NCI-H69 (cell line): ENCODE measurements around the gene FBXL20.

Experiments used
- DNase-seq: peaks from one replicate; lab custom pipeline; 2025; lab: John Stamatoyannopoulos, UW

FBXL20 gene

GRCh38 chr17:39225959-39226683, 175.3 kb downstream of the FBXL20 start:
- DNase-seq: peak; percentile 96

- DNase-seq: peak; percentile 54
Observed at GRCh38 chr17:39225308-39225958, 176.0 kb downstream of the FBXL20 start, which contains the start of gene STAC2. TSS of gene STAC2 (minus strand) at chr17:39225945. CDS start at chr17:39225502, 443 bp downstream.

GRCh38 chr17:39224778-39225307, 176.6 kb downstream of the FBXL20 start:
- peak; percentile 63 for DNase-seq

GRCh38 chr17:39223907-39224777, 177.3 kb downstream of the FBXL20 start:
- peak; percentile 80 for DNase-seq

GRCh38 chr17:39222866-39223834, 178.3 kb downstream of the FBXL20 start:
- DNase-seq: peak; percentile 60

GRCh38 chr17:39222151-39222550, 179.3 kb downstream of the FBXL20 start:
- no peak for DNase-seq

GRCh38 chr17:39221572-39221971, 179.9 kb downstream of the FBXL20 start:
- no peak for DNase-seq

- no peak for DNase-seq
Observed at GRCh38 chr17:39219647-39220154, 181.7 kb downstream of the FBXL20 start.

- DNase-seq: no peak
Observed at GRCh38 chr17:39218906-39219305, 182.5 kb downstream of the FBXL20 start.

GRCh38 chr17:39217734-39218369, 183.6 kb downstream of the FBXL20 start:
- no peak for DNase-seq

- DNase-seq: no peak
Observed at GRCh38 chr17:39213852-39214251, 187.6 kb downstream of the FBXL20 start.

GRCh38 chr17:39212841-39213480, 188.5 kb downstream of the FBXL20 start:
- DNase-seq: peak; percentile 43

GRCh38 chr17:39212195-39212810, 189.1 kb downstream of the FBXL20 start:
- DNase-seq: no peak

GRCh38 chr17:39210093-39210434, 191.4 kb downstream of the FBXL20 start:
- no peak for DNase-seq

GRCh38 chr17:39209317-39210092, 191.9 kb downstream of the FBXL20 start:
- DNase-seq: peak; percentile 95

GRCh38 chr17:39208893-39209292, 192.5 kb downstream of the FBXL20 start:
- peak; percentile 94 for DNase-seq

- peak; percentile 53 for DNase-seq
Observed at GRCh38 chr17:39208136-39208535, 193.3 kb downstream of the FBXL20 start.

- no peak for DNase-seq
Observed at GRCh38 chr17:39205112-39205526, 196.3 kb downstream of the FBXL20 start.

GRCh38 chr17:39204245-39204644, 197.2 kb downstream of the FBXL20 start:
- DNase-seq: no peak
